ENCODE measurements around the gene SHLD1.

GRCh38 chr20:5716953-5717352 lies 33.2 kb upstream of the SHLD1 start:
- TF ChIP-seq CTCF (IDR thresholded peaks at IDR 0.05; ENCODE audit: low read length) (no peak), EZH2 (optimal IDR thresholded peaks at IDR 0.05; ENCODE audit: low read depth, low read length) (no peak), EZH2phosphoT487 (IDR thresholded peaks at IDR 0.05; ENCODE audit: low read length) (no peak)

Data from MM.1S (cell line).